GM21825 (cell line): ENCODE measurements around the gene ABR.
"Not testable (repeated sequence)": the region's sequence is repeated elsewhere in the genome, so short reads cannot be mapped to it uniquely, and the experiment has no call there.

Source experiments
- ATAC-seq: cut with Tn5 transposase; IDR thresholded peaks from one replicate; pipeline ENCODE4 v1.9.1; 2021; ENCODE audit warnings: mild to moderate bottlenecking, moderate library complexity; ENCODE audit not compliant: unreplicated experiment

Gene ABR

DNA sequence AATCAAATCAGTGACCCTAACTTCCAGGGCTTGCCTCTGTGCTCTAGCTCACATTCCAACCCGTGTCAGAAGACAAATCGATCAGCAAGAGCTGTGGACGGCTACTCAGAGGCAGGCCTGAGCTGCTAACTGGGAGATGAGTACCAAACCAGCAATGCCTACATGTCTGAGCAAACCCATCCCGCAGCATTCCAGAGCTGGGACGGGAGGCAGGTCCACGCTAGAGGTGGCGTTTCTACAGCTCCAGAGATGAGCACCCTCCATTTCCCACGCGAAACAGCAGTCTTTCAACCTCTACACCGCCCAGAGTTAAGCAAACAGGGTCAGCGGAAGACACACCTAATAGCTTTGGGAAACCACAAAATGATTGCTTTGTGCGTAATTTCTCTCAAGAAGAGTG, 206.7 kb downstream of the ABR start:
- ATAC-seq = no peak

DNA sequence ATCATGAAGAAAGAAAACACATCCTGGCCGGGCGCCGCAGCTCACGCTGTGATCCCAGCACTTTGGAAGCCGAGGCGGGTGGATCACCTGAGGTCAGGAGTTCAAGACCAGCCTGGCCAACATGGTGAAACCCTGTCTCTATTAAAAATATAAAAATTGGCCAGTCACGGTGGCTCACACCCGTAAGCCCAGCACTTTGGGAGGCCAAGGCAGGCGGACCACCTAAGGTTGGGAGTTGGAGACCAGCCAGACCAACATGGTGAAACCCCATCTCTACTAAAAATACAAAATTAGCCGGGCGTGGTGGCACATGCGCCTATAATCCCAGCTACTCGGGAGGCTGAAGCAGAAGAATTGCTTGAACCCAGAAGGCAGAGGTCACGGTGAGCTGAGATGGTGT, 207.9 kb downstream of the ABR start:
- ATAC-seq = not testable (repeated sequence)

DNA sequence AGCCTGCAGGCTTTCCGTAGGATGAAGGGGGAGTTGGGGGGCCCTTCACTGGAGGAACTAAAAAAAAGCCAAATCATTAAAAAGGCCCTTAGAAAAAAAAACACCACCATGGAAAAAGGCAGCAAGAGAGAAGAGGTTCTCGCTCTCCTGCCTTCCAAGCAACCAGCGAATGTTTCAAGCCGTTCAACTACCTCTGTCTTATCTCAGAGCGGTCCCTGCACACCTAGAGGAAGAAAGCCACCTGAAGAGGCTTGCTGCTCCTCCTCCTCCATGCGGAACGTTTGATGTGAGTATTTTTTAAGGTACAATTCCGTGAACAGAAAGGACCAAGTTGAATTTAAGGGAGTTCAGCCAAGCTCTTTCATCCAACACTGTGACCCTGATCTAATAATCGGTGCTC, 209.4 kb downstream of the ABR start:
- ATAC-seq = no peak

- no peak for ATAC-seq
Measured at GRCh38 chr17:969811-970355, 209.9 kb downstream of the ABR start.

GRCh38 chr17:968812-969730, 210.7 kb downstream of the ABR start:
- ATAC-seq = no peak

DNA sequence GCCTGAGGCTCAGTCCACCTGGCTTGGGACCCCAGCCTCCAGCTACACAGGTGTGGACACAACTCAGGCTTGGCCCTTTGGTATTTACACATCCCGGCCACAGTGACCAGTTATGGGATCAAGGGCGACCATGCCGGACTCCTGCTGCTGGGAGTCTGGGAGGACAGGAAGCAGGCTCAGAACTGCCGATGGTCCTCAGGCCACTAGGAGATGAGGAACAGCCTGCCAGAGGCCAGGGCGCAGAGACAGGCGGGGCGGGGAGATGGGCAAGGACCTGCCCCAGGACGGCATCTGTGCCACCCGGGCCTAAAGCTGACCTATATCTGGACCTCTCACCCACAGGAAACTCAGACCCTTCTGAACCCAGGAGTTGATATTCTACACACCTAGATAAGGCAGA, 212.7 kb downstream of the ABR start:
- ATAC-seq = no peak

- no peak for ATAC-seq
Measured at GRCh38 chr17:965311-965989, 214.3 kb downstream of the ABR start.

GRCh38 chr17:964876-965275, 214.9 kb downstream of the ABR start:
- ATAC-seq = no peak

- ATAC-seq = no peak
Measured at GRCh38 chr17:962670-963069, 217.1 kb downstream of the ABR start.

DNA sequence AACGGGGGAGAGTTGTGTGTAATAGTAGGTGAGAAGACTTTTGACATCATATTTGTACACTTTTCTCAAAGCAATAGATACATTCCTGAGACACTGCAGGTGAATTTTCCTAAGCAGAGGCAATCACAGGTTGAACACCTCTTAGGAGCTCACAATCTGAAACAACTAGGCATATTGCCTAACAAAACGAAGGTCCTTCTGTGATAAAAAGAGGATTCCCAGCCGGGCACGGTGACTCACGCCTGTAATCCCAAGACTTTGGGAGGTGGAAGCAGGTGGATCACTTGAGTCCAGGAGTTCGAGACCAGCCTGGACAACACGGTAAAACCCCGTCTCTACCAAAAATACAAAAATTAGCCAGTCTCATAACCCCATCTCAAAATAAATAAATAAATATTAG, 217.6 kb downstream of the ABR start:
- ATAC-seq = no peak

GRCh38 chr17:958712-959451, 220.9 kb downstream of the ABR start:
- no peak for ATAC-seq

GRCh38 chr17:957856-958421, 221.8 kb downstream of the ABR start:
- ATAC-seq = no peak

GRCh38 chr17:956905-957304, 222.9 kb downstream of the ABR start:
- ATAC-seq = no peak

GRCh38 chr17:954431-955164, 225.2 kb downstream of the ABR start:
- ATAC-seq = no peak

GRCh38 chr17:953767-954166, 226.0 kb downstream of the ABR start:
- no peak for ATAC-seq
